ENCODE measurements around the gene KDM4C. TPM values are rescaled to one million over a fixed set of nuclear protein-coding genes. Genes with fewer than 3 reads are reported as not detected.

KDM4C gene
- total and polyA plus RNA-seq, 10 donors, result 11.1 to 85.5 (median 61.9) TPM

- TF ChIP-seq POLR2A (IDR thresholded peaks at IDR 0.05), result no peak
- no peak for TF ChIP-seq POLR2AphosphoS5 (IDR thresholded peaks at IDR 0.05)
- TF ChIP-seq CTCF (IDR thresholded peaks at IDR 0.05 in 8 of 11, conservative IDR thresholded peaks at IDR 0.05 in 3 of 11), result no peak
- DNase-seq, result no peak
- no peak overlapping the region for H3K4me3 ChIP-seq
- no peaks in the 10 kb centered on the region for H3K9me3 ChIP-seq
- WGBS, 5 donors, result 51 to 97% (median 70%) methylated on average over 3 of the region's 3 CpGs
- peaks cover 0 to 53% (median 14%) of the 10 kb centered on the region in 6 donors for H3K4me1 ChIP-seq
- peak overlapping the region in 1 of 8 donors; percentile 15 for H3K27ac ChIP-seq
- H3K36me3 ChIP-seq, result peaks cover 0 to 19% (median 0%) of the 10 kb centered on the region in 6 donors
- intact Hi-C loops (cut with DNase I; ENCODE audit: low total_unique reads), result no loop called here
- no peaks in the 10 kb centered on the region for H3K27me3 ChIP-seq (replicated peaks in 1 of 7)
Measured at GRCh38 chr9:6924149-6924548, 166.4 kb downstream of the KDM4C start.

- Histone ChIP-seq H3K9me3 (no peaks in the 10 kb centered on the region), H3K27me3 (replicated peaks in 1 of 7) (no peaks in the 10 kb centered on the region), H3K27ac (no peak overlapping the region), H3K4me1 (peaks cover 0 to 60% (median 15%) of the 10 kb centered on the region in 6 donors), H3K36me3 (peaks cover 0 to 19% (median 0%) of the 10 kb centered on the region in 6 donors), H3K4me3 (no peak overlapping the region)
- WGBS, 5 donors, result 85 to 96% (median 90%) methylated on average over 8 of the region's 8 CpGs
- no peak for TF ChIP-seq POLR2AphosphoS5 (IDR thresholded peaks at IDR 0.05)
- no peak for TF ChIP-seq POLR2A (IDR thresholded peaks at IDR 0.05)
- TF ChIP-seq CTCF (IDR thresholded peaks at IDR 0.05 in 8 of 11, conservative IDR thresholded peaks at IDR 0.05 in 3 of 11), result no peak
- intact Hi-C loops (cut with DNase I; ENCODE audit: low total_unique reads), result no loop called here
- DNase-seq, result no peak
Measured at GRCh38 chr9:6924988-6925563, 167.3 kb downstream of the KDM4C start.

GRCh38 chr9:6925836-6926235, 168.1 kb downstream of the KDM4C start:
- Histone ChIP-seq H3K27ac (no peak overlapping the region), H3K4me1 (peaks cover 0 to 53% (median 11%) of the 10 kb centered on the region in 6 donors), H3K4me3 (no peak overlapping the region), H3K9me3 (no peaks in the 10 kb centered on the region), H3K36me3 (peaks cover 0 to 22% (median 0%) of the 10 kb centered on the region in 6 donors), H3K27me3 (replicated peaks in 1 of 7) (no peaks in the 10 kb centered on the region)
- intact Hi-C loops (cut with DNase I; ENCODE audit: low total_unique reads), result no loop called here
- WGBS, 5 donors, result 92 to 98% (median 96%) methylated on average over 12 of the region's 12 CpGs
- DNase-seq, result no peak
- TF ChIP-seq POLR2A (IDR thresholded peaks at IDR 0.05), result no peak
- no peak for TF ChIP-seq POLR2AphosphoS5 (IDR thresholded peaks at IDR 0.05)
- TF ChIP-seq CTCF (IDR thresholded peaks at IDR 0.05 in 8 of 11, conservative IDR thresholded peaks at IDR 0.05 in 3 of 11), result no peak

- no peak for DNase-seq
- Histone ChIP-seq H3K4me1 (peaks cover 0 to 47% (median 10%) of the 10 kb centered on the region in 6 donors), H3K36me3 (peaks cover 0 to 20% (median 0%) of the 10 kb centered on the region in 6 donors), H3K4me3 (no peak overlapping the region), H3K27ac (no peak overlapping the region), H3K27me3 (replicated peaks in 1 of 7) (no peaks in the 10 kb centered on the region), H3K9me3 (no peaks in the 10 kb centered on the region)
- intact Hi-C loops (cut with DNase I; ENCODE audit: low total_unique reads), result no loop called here
- WGBS, 5 donors, result 87 to 95% (median 92%) methylated on average over 4 of the region's 4 CpGs
- TF ChIP-seq CTCF (IDR thresholded peaks at IDR 0.05 in 8 of 11, conservative IDR thresholded peaks at IDR 0.05 in 3 of 11) (no peak), POLR2AphosphoS5 (IDR thresholded peaks at IDR 0.05) (no peak), POLR2A (IDR thresholded peaks at IDR 0.05) (no peak)
Measured at GRCh38 chr9:6926436-6926835, 168.7 kb downstream of the KDM4C start.
